Neural crest cell (in vitro differentiated cells): ENCODE measurements around the gene MEAK7. TPM values are rescaled to one million over a fixed set of nuclear protein-coding genes. Genes with fewer than 3 reads are reported as not detected.

Source experiments
- DNase-seq: peaks from one replicate; pipeline ENCODE4 v3.0.0; 2021; ENCODE audit warnings: low read depth, mixed read lengths, low spot score
- H3K27ac Mint-ChIP-seq: one replicate; pipeline ENCODE4 v1.8.0; 2021; ENCODE audit warnings: mild to moderate bottlenecking, mixed read lengths; ENCODE audit not compliant: unreplicated experiment
- H3K27me3 Mint-ChIP-seq: 2 replicates; pipeline ENCODE4 v1.8.0; 2021; ENCODE audit warnings: low read depth, mild to moderate bottlenecking, mixed read lengths
- H3K36me3 Mint-ChIP-seq: 2 replicates; pipeline ENCODE4 v1.8.0; 2021; ENCODE audit warnings: low read depth, mild to moderate bottlenecking, mixed read lengths
- H3K4me1 Mint-ChIP-seq: 2 replicates; pipeline ENCODE4 v1.8.0; 2021; ENCODE audit warnings: mixed read lengths
- H3K4me3 Mint-ChIP-seq: one replicate; pipeline ENCODE4 v1.8.0; 2021; ENCODE audit warnings: mild to moderate bottlenecking, mixed read lengths
- H3K9me3 Mint-ChIP-seq: 2 replicates; pipeline ENCODE4 v1.8.0; 2021; ENCODE audit warnings: mixed read lengths
- CTCF ChIP-seq: fragments of 200-600 bp; sonication (generic); conservative IDR thresholded peaks from 2 replicates; pipeline ENCODE4 v1.5.0; 2021; ENCODE audit warnings: antibody characterized with exemption, mild to moderate bottlenecking
- total RNA-seq: library from RNA; stranded (reverse); gene quantifications from 2 replicates; pipeline ENCODE4 v1.2.1, GENCODE V29; 2021

MEAK7 gene
- total RNA-seq, 1 donor from 2014 or later = 29.5 TPM

DNA sequence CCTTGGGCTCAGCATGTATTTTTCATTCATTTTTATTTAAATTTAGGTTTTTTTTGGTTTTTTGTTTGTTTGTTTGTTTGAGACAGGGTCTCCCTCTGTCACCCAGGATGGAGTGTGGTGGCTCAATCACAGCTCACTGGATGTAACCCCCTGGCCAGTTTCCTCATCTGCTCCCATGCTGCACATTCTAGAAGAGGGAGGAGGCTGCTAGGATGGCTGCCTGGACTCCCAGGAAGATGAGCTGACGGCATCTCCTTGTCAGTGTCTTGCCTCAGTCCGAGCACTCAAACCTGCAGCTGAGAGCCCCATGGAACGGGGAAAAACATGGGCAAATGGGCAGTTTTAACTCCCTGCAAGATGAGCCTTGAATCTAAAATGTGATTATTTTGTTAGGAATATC lies 7.5 kb downstream of the MEAK7 start:
- no peak for DNase-seq

GRCh38 chr16:84495506-84495905 lies 9.0 kb downstream of the MEAK7 start:
- Mint-ChIP-seq H3K4me1 (no peaks in the 10 kb centered on the region), H3K27me3 (no peaks in the 10 kb centered on the region), H3K27ac (no peak overlapping the region), H3K4me3 (no peak overlapping the region), H3K9me3 (peaks cover 12% of the 10 kb centered on the region), H3K36me3 (peaks cover 47% of the 10 kb centered on the region)
- TF ChIP-seq CTCF = no peak
- DNase-seq = no peak

More for the DNA sequence above, 7.5 kb downstream of the MEAK7 start:
- Mint-ChIP-seq H3K4me3 (no peak overlapping the region), H3K9me3 (peaks cover 12% of the 10 kb centered on the region), H3K4me1 (no peaks in the 10 kb centered on the region), H3K27ac (no peak overlapping the region), H3K27me3 (no peaks in the 10 kb centered on the region), H3K36me3 (peaks cover 39% of the 10 kb centered on the region)
- TF ChIP-seq CTCF = no peak

DNA sequence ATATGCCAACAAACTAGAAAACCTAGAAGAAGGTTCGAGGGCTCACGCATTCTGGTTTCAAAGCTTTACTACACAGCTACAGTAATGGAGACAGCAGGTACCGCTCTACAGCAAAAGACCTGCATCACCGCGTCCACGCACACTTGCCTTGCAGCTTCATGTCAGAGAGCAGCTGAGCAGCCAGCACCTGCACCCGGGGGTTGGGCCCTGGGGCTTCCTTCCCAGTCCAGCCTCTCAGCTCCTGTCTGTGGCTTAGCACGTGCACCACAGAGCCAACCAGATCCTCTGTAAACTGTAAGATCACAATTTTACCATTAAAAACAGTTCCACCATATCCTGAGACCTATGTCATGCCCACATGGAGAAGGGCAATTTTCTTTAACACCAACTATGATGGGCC lies 15.3 kb downstream of the MEAK7 start:
- no peak for TF ChIP-seq CTCF
- no peak overlapping the region for H3K27ac Mint-ChIP-seq
- no peak overlapping the region for H3K4me3 Mint-ChIP-seq
- no peak for DNase-seq
- H3K4me1 Mint-ChIP-seq = peaks cover 4% of the 10 kb centered on the region
- H3K36me3 Mint-ChIP-seq = peaks cover 22% of the 10 kb centered on the region
- H3K27me3 Mint-ChIP-seq = no peaks in the 10 kb centered on the region
- H3K9me3 Mint-ChIP-seq = peaks cover 5% of the 10 kb centered on the region

DNA sequence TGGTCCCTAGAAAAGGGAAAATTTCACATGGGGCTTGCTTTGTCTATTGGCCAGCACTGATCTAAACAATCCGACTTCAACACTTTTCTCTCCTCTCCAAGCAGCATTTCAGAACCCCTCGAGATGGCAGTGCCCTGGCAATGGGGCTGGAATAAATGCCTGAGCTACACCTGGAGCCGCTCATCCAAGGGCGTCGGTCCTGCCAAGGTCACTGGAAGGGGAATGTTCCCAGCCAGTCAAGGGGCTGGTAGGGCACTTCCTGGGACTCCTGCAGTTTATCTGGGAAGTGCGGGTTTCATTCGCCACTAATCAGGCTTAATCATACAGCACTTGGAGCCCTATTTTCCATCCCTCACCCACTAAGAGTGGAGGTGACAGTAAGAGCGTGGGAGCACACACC lies 17.1 kb downstream of the MEAK7 start:
- H3K4me3 Mint-ChIP-seq = no peak overlapping the region
- TF ChIP-seq CTCF = no peak
- H3K27ac Mint-ChIP-seq = no peak overlapping the region
- no peaks in the 10 kb centered on the region for H3K27me3 Mint-ChIP-seq
- peaks cover 4% of the 10 kb centered on the region for H3K4me1 Mint-ChIP-seq
- no peak for DNase-seq
- H3K9me3 Mint-ChIP-seq = no peaks in the 10 kb centered on the region
- H3K36me3 Mint-ChIP-seq = peaks cover 14% of the 10 kb centered on the region

GRCh38 chr16:84486551-84487235 lies 17.8 kb downstream of the MEAK7 start:
- H3K27me3 Mint-ChIP-seq = no peaks in the 10 kb centered on the region
- peaks cover 4% of the 10 kb centered on the region for H3K4me1 Mint-ChIP-seq
- no peaks in the 10 kb centered on the region for H3K9me3 Mint-ChIP-seq
- no peak for DNase-seq
- no peak overlapping the region for H3K27ac Mint-ChIP-seq
- TF ChIP-seq CTCF = no peak
- H3K4me3 Mint-ChIP-seq = no peak overlapping the region
- H3K36me3 Mint-ChIP-seq = peaks cover 11% of the 10 kb centered on the region
